ENCODE measurements around the gene TSPEAR.

The TSPEAR gene

DNA sequence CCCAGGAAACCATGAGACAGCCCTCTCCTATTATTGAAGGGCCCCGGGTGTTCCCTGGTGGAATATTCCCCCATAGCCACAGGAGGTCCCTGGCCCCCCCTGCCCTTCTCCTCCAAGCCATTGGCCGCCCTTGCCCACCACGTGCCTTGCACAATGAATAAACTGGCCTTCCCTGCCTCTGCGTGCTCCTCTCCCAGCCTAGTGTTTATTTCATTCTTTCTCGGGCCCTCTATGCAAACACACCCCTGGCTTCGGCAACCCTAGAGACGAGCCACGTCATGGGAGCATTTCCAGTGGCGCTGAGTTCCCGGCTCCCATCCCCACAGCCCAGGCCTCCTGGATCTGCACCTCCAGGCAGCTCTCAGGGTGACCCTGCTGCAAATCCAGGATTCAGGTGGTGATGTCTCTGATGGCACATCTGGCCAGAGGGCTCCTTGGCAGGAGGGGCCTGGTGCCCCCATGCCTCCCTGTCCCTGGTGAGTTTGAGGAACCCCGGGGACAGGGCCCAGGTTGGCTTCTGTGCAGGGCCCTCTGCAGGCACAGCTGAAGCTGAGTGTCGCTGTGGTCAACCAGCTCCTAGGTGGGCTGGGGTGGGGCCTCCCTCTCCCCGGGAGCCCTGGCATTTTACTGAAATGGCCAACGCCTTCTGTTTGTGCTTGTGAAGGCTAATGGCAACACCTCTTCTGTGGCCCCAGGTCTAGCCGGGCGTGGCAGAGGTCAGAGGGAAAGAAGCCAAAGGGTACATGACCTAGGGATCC, 8.2 kb downstream of the TSPEAR start:
- no peak overlapping the region for H3K27ac ChIP-seq
- H3K4me1 ChIP-seq (ENCODE audit: control insufficient read depth in 1 of 2, insufficient read depth in 1 of 2, low read depth in 1 of 2, low read length in 1 of 2): no peaks in the 10 kb centered on the region
- H3K4me3 ChIP-seq (ENCODE audit: low read depth in 1 of 2, low read length in 1 of 2): no peak overlapping the region
- H3K36me3 ChIP-seq: no peaks in the 10 kb centered on the region
- TF ChIP-seq CTCF (IDR thresholded peaks at IDR 0.05): no peak
- peaks cover 100% of the 10 kb centered on the region for H3K27me3 ChIP-seq
- no peaks in the 10 kb centered on the region for H3K9me3 ChIP-seq

DNA sequence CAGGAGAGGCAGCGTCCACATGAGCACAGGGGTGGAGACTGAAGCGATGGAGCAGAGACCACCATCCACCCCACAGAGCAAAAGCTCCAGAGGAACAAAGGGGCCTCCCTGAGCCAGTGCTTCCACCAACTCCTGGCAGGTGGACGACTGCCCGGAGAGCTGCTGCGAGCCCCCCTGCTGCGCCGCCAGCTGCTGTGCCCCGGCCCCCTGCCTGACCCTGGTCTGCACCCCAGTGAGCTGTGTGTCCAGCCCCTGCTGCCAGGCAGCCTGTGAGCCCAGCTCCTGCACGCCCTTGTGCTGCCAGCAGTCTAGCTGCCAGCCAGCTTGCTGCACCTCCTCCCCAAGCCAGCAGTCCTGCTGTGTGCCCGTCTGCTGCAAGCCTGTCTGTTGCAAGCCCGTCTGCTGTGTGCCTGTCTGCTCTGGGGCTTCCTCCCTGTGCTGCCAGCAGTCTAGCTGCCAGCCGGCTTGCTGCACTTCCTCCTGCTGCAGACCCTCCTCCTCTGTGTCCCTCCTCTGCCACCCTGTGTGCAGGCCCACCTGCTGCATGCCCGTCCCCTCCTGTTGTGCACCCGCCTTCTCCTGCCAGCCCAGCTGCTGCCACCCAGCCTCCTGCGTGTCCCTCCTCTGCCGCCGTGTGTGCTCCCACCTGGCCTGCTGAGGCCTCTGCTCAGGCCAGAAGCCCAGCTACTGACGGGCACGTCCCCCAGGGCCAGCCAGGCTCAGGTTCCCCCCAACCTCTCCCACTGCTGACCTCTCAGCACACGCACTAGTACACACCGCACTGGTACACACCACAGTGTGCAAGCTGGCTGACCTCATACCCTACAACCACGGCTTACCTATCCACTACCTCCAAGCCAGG, 9.0 kb downstream of the TSPEAR start:
- H3K36me3 ChIP-seq: no peaks in the 10 kb centered on the region
- no peak overlapping the region for H3K27ac ChIP-seq
- no peaks in the 10 kb centered on the region for H3K9me3 ChIP-seq
- no peak for TF ChIP-seq CTCF (IDR thresholded peaks at IDR 0.05)
- no peaks in the 10 kb centered on the region for H3K4me1 ChIP-seq (ENCODE audit: control insufficient read depth in 1 of 2, insufficient read depth in 1 of 2, low read depth in 1 of 2, low read length in 1 of 2)
- H3K4me3 ChIP-seq (ENCODE audit: low read depth in 1 of 2, low read length in 1 of 2): no peak overlapping the region
- H3K27me3 ChIP-seq: peaks cover 100% of the 10 kb centered on the region

DNA sequence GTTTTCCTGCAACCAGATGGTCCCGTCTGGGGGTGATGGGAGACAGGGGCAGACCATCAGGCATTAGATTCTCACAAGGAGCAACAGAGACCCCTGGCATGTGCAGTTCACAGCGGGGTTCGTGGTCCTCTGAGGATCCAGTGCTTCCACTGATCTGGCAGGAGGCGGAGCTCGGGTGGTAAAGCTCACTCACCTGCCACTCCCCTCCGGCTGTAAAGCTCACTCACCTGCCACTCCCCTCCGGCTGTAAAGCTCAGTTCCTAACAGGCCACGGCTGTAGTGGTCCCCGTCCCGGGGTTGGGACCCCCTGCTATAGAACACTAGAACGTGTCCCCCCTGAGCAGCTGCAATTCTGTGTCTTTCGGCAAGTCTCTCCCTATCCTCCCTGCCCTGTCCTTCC, 9.8 kb downstream of the TSPEAR start:
- H3K27me3 ChIP-seq: peaks cover 100% of the 10 kb centered on the region
- no peak for TF ChIP-seq CTCF (IDR thresholded peaks at IDR 0.05)
- H3K9me3 ChIP-seq: no peaks in the 10 kb centered on the region
- no peak overlapping the region for H3K27ac ChIP-seq
- no peaks in the 10 kb centered on the region for H3K36me3 ChIP-seq
- no peak overlapping the region for H3K4me3 ChIP-seq (ENCODE audit: low read depth in 1 of 2, low read length in 1 of 2)
- H3K4me1 ChIP-seq (ENCODE audit: control insufficient read depth in 1 of 2, insufficient read depth in 1 of 2, low read depth in 1 of 2, low read length in 1 of 2): no peaks in the 10 kb centered on the region

DNA sequence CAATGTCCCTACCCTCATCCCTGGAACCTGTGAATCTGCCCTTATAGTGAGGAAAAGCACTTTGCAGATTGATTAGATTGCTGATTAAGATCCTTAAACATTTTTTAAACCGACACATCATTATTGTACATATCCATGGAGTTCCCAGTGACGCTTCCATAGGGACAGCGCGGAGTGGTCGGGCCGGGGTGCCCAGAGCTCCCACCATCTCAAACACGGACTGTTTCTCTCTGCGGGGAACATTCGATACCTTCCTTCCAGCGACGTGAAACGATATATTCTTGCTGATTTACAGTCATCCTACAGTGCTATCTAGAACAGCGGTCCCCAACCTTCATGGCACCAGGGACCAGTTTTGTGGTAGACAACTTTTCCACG, 10.4 kb downstream of the TSPEAR start:
- no peaks in the 10 kb centered on the region for H3K9me3 ChIP-seq
- no peak overlapping the region for H3K27ac ChIP-seq
- H3K4me1 ChIP-seq (ENCODE audit: control insufficient read depth in 1 of 2, insufficient read depth in 1 of 2, low read depth in 1 of 2, low read length in 1 of 2): no peaks in the 10 kb centered on the region
- no peak overlapping the region for H3K4me3 ChIP-seq (ENCODE audit: low read depth in 1 of 2, low read length in 1 of 2)
- H3K27me3 ChIP-seq: peaks cover 100% of the 10 kb centered on the region
- no peaks in the 10 kb centered on the region for H3K36me3 ChIP-seq
- no peak for TF ChIP-seq CTCF (IDR thresholded peaks at IDR 0.05)

DNA sequence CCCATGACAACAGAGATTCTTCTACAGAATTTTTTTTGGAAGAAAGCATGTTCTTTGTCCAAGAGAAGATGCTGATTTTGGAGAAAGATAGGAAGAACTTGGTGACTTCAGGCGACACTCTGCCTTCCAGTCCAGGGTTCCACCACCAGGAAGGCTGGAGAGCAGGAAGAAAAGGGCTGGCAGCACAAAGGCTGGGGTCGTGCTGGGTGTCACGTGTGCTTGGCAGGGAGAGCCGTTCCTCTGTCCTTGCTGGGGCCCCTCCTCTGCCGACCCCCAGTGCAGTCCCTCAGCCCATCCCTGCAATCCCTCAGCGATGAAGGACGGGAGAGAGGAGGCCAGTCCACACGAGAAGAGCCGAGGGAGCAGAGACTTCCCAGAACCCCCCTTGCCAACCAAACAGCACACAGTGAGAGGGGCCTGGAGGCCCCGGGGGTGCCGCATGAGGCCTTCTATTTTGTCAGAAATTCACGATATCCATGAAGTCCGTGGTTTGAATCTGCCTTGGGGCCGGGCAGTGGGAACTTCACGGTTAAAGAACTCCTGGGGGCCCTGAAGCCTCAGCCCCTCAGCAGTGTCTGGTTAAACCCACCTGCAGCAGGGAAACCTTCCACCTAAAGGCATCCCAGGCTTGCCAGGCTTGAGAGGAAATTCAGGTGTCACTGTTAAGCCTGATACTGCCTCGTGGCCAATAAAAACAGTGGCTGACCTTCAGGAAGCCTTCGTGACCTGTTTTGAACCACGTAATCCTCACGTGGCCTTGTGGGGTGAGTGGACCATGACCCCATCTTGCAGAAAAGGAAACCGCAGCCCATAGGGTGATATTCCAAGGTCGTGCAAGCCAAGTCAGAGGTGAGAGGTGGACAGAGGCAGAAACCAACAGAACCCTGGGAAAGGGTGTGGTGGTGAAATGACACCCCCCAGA, 11.0 kb downstream of the TSPEAR start:
- TF ChIP-seq CTCF (IDR thresholded peaks at IDR 0.05): no peak
- no peaks in the 10 kb centered on the region for H3K36me3 ChIP-seq
- no peak overlapping the region for H3K27ac ChIP-seq
- H3K4me1 ChIP-seq (ENCODE audit: control insufficient read depth in 1 of 2, insufficient read depth in 1 of 2, low read depth in 1 of 2, low read length in 1 of 2): no peaks in the 10 kb centered on the region
- no peaks in the 10 kb centered on the region for H3K9me3 ChIP-seq
- peaks cover 100% of the 10 kb centered on the region for H3K27me3 ChIP-seq
- no peak overlapping the region for H3K4me3 ChIP-seq (ENCODE audit: low read depth in 1 of 2, low read length in 1 of 2)

Data from neutrophil (primary cell).